GM23338 (cell line): ENCODE measurements around the gene ANKRD13B.

ENCODE experiments used
- ETS1 ChIP-seq: IDR thresholded peaks from 2 replicates; pipeline ENCODE4 v1.6.1; 2016; ENCODE audit warnings: antibody characterized with exemption
- EZH2 ChIP-seq: fragments of 200-600 bp; sonication (generic); IDR thresholded peaks from one replicate; pipeline ENCODE4 v1.8.0; 2017; ENCODE audit warnings: antibody characterized with exemption, mild to moderate bottlenecking, low read depth; ENCODE audit not compliant: unreplicated experiment
- EZH2phosphoT487 ChIP-seq: fragments of 200-600 bp; sonication (generic); IDR thresholded peaks from one replicate; pipeline ENCODE4 v1.8.1; 2018; ENCODE audit warnings: antibody characterized with exemption; ENCODE audit not compliant: unreplicated experiment
- POLR2AphosphoS5 ChIP-seq: IDR thresholded peaks from 2 replicates; pipeline ENCODE4 v1.6.1; 2016; ENCODE audit warnings: antibody characterized with exemption, low read depth
- TF ChIP-seq, protein P1 (sequence below), 2 experiments: fragments of 200-600 bp in 1 of 2; sonication (generic) in 1 of 2; conservative IDR thresholded peaks; 2 replicates each; pipeline versions ENCODE4 v1.5.1 to v1.6.1; 2016 to 2017; ENCODE audit warnings: antibody characterized with exemption in 2 of 2, low read depth in 2 of 2, mild to moderate bottlenecking in 2 of 2, moderate library complexity in 1 of 2
- TF ChIP-seq, protein P2 (sequence below): IDR thresholded peaks from one replicate; pipeline ENCODE4 v1.6.1; 2018; ENCODE audit warnings: antibody characterized with exemption; ENCODE audit not compliant: unreplicated experiment

GRCh38 chr17:29593591-29594518, 923 bp downstream of the ANKRD13B start:
- TF ChIP-seq, protein P1, sequence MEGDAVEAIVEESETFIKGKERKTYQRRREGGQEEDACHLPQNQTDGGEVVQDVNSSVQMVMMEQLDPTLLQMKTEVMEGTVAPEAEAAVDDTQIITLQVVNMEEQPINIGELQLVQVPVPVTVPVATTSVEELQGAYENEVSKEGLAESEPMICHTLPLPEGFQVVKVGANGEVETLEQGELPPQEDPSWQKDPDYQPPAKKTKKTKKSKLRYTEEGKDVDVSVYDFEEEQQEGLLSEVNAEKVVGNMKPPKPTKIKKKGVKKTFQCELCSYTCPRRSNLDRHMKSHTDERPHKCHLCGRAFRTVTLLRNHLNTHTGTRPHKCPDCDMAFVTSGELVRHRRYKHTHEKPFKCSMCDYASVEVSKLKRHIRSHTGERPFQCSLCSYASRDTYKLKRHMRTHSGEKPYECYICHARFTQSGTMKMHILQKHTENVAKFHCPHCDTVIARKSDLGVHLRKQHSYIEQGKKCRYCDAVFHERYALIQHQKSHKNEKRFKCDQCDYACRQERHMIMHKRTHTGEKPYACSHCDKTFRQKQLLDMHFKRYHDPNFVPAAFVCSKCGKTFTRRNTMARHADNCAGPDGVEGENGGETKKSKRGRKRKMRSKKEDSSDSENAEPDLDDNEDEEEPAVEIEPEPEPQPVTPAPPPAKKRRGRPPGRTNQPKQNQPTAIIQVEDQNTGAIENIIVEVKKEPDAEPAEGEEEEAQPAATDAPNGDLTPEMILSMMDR (conservative IDR thresholded peaks at IDR 0.05; ENCODE audit: low read depth in 2 of 2): peak; percentile 25 to 74; a peak in 3 of 4 replicates
- TF ChIP-seq EZH2phosphoT487 (no peak), POLR2AphosphoS5 (no peak), EZH2 (no peak), ETS1 (no peak)
- TF ChIP-seq, protein P2, sequence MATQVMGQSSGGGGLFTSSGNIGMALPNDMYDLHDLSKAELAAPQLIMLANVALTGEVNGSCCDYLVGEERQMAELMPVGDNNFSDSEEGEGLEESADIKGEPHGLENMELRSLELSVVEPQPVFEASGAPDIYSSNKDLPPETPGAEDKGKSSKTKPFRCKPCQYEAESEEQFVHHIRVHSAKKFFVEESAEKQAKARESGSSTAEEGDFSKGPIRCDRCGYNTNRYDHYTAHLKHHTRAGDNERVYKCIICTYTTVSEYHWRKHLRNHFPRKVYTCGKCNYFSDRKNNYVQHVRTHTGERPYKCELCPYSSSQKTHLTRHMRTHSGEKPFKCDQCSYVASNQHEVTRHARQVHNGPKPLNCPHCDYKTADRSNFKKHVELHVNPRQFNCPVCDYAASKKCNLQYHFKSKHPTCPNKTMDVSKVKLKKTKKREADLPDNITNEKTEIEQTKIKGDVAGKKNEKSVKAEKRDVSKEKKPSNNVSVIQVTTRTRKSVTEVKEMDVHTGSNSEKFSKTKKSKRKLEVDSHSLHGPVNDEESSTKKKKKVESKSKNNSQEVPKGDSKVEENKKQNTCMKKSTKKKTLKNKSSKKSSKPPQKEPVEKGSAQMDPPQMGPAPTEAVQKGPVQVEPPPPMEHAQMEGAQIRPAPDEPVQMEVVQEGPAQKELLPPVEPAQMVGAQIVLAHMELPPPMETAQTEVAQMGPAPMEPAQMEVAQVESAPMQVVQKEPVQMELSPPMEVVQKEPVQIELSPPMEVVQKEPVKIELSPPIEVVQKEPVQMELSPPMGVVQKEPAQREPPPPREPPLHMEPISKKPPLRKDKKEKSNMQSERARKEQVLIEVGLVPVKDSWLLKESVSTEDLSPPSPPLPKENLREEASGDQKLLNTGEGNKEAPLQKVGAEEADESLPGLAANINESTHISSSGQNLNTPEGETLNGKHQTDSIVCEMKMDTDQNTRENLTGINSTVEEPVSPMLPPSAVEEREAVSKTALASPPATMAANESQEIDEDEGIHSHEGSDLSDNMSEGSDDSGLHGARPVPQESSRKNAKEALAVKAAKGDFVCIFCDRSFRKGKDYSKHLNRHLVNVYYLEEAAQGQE: peak; percentile 85
